NCI-H1105 treated with DMSO at 0.1 percent for 48 hours (cell line): ENCODE data around the gene ITPKB.
A peak's percentile ranks its signal among the peaks of the same experiment; 100 is the strongest.
"Not testable (repeated sequence)": the region's sequence is repeated elsewhere in the genome, so short reads cannot be mapped to it uniquely, and the experiment has no call there.

Source experiments
- DNase-seq: peaks from one replicate; lab custom pipeline; 2025; lab: John Stamatoyannopoulos, UW

The ITPKB gene

GRCh38 chr1:226754793-226755533 is 15.9 kb upstream of the ITPKB start:
- no peak for DNase-seq

GRCh38 chr1:226754097-226754496 is 15.0 kb upstream of the ITPKB start:
- DNase-seq = no peak

- no peak for DNase-seq
Measured at GRCh38 chr1:226751703-226752102, 12.6 kb upstream of the ITPKB start.

DNA sequence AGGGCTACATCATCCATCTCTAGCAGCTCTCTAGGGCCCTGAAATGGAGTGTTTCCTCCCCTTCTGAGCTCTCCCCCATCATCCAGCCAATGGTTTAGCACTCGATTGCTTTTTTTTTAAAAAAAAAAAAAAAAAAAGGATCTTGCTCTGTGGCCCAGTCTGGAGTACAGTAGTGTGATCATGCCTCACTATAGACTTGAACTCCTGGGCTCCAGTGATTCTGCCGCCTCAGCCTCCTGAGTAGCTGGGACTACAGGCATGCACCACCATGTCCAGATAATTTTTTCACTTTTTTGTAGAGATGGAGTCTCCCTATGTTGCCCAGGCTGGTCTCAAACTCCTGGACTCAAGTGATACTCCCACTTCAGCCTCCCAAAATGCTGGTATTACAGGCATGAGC is 12.1 kb upstream of the ITPKB start:
- DNase-seq = no peak

- no peak for DNase-seq
Measured at GRCh38 chr1:226749467-226749866, 10.4 kb upstream of the ITPKB start.

DNA sequence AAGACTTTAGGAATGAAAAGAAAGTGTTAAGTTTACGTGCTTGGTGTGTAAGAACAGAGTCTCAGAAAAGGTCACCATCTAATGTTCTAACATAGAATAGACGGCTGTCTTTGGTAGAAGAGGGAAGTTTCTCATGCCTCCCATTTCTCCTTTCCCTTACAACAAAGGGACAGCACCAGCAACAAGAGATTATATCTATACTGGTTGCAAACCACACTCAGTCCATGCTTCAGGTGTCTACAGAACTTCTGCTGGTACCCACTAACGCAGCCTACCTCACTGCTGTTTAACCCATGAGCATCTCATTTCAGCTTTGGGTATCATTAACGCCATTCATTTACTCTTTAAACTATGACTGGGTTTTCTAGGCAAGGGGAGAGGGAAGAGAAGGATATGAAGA is 9.2 kb upstream of the ITPKB start:
- no peak for DNase-seq

GRCh38 chr1:226747519-226748263 is 8.6 kb upstream of the ITPKB start:
- DNase-seq = not testable (repeated sequence)

GRCh38 chr1:226743259-226743658 is 4.2 kb upstream of the ITPKB start:
- DNase-seq = no peak

GRCh38 chr1:226741009-226741408 is 1.9 kb upstream of the ITPKB start:
- DNase-seq = no peak

DNA sequence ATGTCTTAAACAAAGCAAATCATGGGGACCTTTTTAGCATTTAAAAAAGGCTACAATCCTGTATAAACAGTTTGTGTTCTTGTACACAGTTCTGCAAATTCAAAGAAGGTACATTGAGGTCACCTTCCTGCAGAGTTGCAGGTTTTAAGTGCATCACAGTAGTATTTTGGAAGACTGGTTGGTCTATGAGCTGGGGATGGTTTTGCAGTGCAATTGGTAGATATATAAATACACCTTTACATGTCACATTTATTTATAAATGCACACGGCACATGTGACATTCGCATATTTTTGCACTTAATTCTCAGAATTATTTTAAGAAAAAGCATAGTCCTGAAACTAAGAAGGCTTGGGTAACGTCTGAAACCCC is 599 bp upstream of the ITPKB start:
- DNase-seq = no peak

DNA sequence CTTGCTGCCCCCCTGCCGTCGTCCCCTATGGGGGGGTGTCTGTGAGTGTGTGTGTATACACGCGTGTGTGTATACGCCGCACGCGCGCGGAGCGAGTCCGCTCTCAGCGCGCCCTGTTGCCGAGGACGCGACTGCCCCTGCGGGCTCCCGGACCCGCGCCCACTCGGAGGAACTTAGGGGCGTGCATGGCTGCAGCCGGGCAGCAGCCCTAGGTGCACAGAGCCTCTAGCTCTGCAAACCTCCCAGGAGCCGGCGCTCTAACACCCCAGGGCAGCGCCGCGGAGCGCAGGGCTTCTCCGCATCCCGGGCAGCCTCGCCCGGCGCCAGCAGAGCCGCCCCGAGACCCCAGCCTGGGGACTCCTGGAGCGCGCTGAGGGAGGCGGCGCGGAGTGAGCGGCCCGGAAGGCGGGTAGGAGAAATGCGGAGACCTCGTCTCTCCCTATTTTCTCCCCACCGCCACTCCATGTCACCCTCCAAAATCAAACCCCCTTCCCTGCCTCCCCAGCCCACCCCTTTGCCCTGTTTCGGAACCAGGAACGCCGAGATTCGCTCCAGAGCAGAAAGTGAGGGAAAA is 574 bp downstream of the ITPKB start:
- DNase-seq = peak; percentile 23

GRCh38 chr1:226737819-226738420 is 1.2 kb downstream of the ITPKB start:
- DNase-seq = no peak

- no peak for DNase-seq
Measured at GRCh38 chr1:226736908-226737818, 1.9 kb downstream of the ITPKB start.

GRCh38 chr1:226736001-226736907 is 2.8 kb downstream of the ITPKB start:
- DNase-seq = no peak

GRCh38 chr1:226735576-226735975 is 3.5 kb downstream of the ITPKB start:
- no peak for DNase-seq

DNA sequence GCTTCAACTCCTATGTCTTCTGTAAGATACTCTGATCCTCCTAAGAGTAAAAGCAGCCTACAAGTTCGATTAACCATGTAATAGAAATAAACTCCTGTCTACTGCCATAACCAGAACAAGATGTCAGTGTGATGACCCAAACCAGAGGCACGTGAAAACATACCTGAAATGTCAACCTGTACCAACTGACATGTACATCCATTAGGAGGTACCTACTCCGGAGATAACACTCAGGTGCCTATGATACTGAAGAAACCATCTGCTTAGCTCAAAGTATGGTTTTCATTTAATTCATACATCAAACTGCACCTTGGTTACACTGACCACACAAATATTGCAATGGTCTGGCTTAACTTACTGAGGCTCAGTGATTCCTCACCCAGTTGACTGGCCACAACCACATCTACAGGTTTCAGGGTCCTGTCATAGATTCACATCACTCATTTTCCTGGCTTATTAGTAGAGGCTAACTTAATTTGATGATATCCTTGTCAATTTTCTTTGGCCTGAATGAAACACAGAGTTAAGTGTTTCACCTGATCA is 4.4 kb downstream of the ITPKB start:
- no peak for DNase-seq

GRCh38 chr1:226733876-226734275 is 5.2 kb downstream of the ITPKB start:
- no peak for DNase-seq

DNA sequence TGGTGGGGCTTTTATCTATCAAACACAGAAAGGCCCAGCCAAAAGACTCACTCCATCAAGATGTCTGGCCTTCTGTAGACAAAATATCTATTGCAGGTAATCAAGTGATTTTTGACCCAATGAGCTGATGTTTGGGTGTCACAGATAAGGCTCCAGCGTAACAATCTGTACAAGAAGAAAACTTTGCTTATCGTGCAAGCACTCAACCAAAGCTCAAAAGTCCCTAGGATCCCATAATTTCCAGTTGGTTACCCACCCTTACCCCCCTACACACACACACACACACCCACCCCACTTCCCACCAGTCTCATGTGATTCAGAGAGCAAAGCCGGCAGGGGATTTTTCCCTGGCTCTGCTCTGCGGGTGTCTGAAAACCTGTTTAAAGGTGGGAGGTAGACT is 5.8 kb downstream of the ITPKB start:
- DNase-seq = no peak

GRCh38 chr1:226732856-226733291 is 6.2 kb downstream of the ITPKB start:
- no peak for DNase-seq

GRCh38 chr1:226731257-226731893 is 7.7 kb downstream of the ITPKB start:
- DNase-seq = no peak
